ENCODE measurements around the gene HNRNPA1. TPM values are rescaled to one million over a fixed set of nuclear protein-coding genes. Genes with fewer than 3 reads are reported as not detected.

HNRNPA1 gene
- total and polyA plus RNA-seq, 9 of the 15 experiments (the other 6 are each of a cell fraction or from before 2014, with no cell fraction given), result 1,166 to 2,703 (median 1,815) TPM

DNA sequence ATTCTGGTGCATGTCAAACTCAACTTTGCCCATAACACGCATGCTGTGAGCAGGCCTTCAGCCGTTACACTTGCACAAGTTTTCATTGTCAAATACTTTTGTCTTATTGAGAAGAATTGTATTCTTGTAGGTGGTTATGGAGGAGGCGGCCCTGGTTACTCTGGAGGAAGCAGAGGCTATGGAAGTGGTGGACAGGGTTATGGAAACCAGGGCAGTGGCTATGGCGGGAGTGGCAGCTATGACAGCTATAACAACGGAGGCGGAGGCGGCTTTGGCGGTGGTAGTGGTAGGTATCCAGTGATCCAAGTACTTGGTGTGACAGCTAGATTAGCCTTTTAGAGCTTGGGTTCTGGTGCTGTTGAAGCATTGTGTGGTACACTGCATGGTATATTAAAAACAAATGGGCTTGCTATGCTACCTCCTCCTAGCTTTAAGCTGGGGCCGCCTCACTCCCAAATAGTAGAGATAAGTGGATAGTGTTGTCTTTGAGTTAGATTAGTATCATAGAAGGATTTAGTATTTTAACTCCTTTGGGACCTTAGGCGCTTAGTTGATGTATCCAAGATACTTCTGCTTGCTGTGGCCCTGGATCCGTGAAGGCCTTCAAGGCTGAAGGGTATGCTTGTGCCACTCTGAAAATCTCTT lies 2.5 kb downstream of the HNRNPA1 start:
- in situ Hi-C loops (cut with MboI), result no loop called here
- H3K4me2 ChIP-seq (ENCODE audit: insufficient read depth, low read length), result peak overlapping the region; percentile 100
- H3K27me3 ChIP-seq (ENCODE audit: control insufficient read depth in 2 of 2, insufficient read depth in 2 of 2, low read length in 2 of 2), result no peaks in the 10 kb centered on the region
- H2AFZ ChIP-seq (ENCODE audit: low read depth, low read length), result no peak overlapping the region
- H3K4me3 ChIP-seq, result peak overlapping the region; percentile 71
- peaks cover 86% of the 10 kb centered on the region for H3K36me3 ChIP-seq (ENCODE audit: control insufficient read depth, insufficient read depth, low read length)
- POLR2A ChIA-PET, result interaction anchor here (0.6 to 5.3 kb wide), 12 partner anchors 11 to 155 kb away, joined by 3 to 110 read pairs (median 5); partner anchors contain the start of gene COPZ1
- peaks cover 65% of the 10 kb centered on the region for H4K20me1 ChIP-seq (replicated peaks; ENCODE audit: control insufficient read depth, insufficient read depth, low read length)
- H3K9me1 ChIP-seq (ENCODE audit: control insufficient read depth, insufficient read depth, low read length), result no peaks in the 10 kb centered on the region
- peaks cover 95% of the 10 kb centered on the region for H3K79me2 ChIP-seq (ENCODE audit: control insufficient read depth, insufficient read depth, low read length)
- H3K4me1 ChIP-seq (replicated peaks in 1 of 2; ENCODE audit: control insufficient read depth in 2 of 2, insufficient read depth in 2 of 2, low read length in 2 of 2), result peaks cover 4 to 22% of the 10 kb centered on the region in 2 experiments; a peak in 3 of 5 replicates
- no peaks in the 10 kb centered on the region for H3K9me3 ChIP-seq (replicated peaks; ENCODE audit: control insufficient read depth, insufficient read depth, low read depth, low read length)
- peak overlapping the region; percentile 99 for H3K27ac ChIP-seq (ENCODE audit: extremely low read depth, low read depth, low read length)
- WGBS (ENCODE audit: insufficient coverage, low coverage, missing lambda C conversion rate), result under 1% methylated on average over 11 of the region's 11 CpGs
- peak overlapping the region; percentile 86 to 100 for H3K9ac ChIP-seq (ENCODE audit: insufficient read depth in 1 of 2, low read depth in 2 of 2, low read length in 2 of 2)
- BruUV-seq (replicated peaks), result no TSS peak
- DNase-seq (ENCODE audit: extremely low read depth in 1 of 4, low spot score in 3 of 4), result peak in 2 of 4 experiments; percentile 8 to 61
- no peak for ATAC-seq
- intact Hi-C loops (cut with micrococcal nuclease), result no loop called here
- no peak for FAIRE-seq
- CTCF ChIA-PET (ENCODE audit: low intra/inter-chr PET ratio), result no interaction called here
- TF ChIP-seq EHMT2 (IDR thresholded peaks at IDR 0.05) (no peak), ZNF584 (CRISPR knock-in tag; IDR thresholded peaks at IDR 0.05; ENCODE audit: low read depth) (no peak), CAMTA2 (CRISPR knock-in tag; conservative IDR thresholded peaks at IDR 0.05) (no peak), CHD4 (IDR thresholded peaks at IDR 0.05; ENCODE audit: insufficient read depth, insufficient replicate concordance, low read depth, low read length, poor library complexity, severe bottlenecking) (no peak), HDAC2 (IDR thresholded peaks at IDR 0.05) (no peak), SIN3A (IDR thresholded peaks at IDR 0.05; ENCODE audit: borderline replicate concordance in 2 of 2, control insufficient read depth in 1 of 2, low read depth in 2 of 2, low read length in 2 of 2) (peak in 1 of 2 experiments; percentile 64; a peak in 1 of 4 replicates), MTA3 (IDR thresholded peaks at IDR 0.05; ENCODE audit: borderline replicate concordance) (no peak), TARDBP (IDR thresholded peaks at IDR 0.05) (no peak), NKRF (IDR thresholded peaks at IDR 0.05; ENCODE audit: borderline replicate concordance) (0 out of 2 replicates have a peak, but pooled peaks have one; percentile 41), IRF9 (tag; IDR thresholded peaks at IDR 0.05) (no peak), XRCC4 (IDR thresholded peaks at IDR 0.05; ENCODE audit: extremely low read depth, insufficient read depth, insufficient read length) (no peak), ZNF263 (CRISPR knock-in tag; IDR thresholded peaks at IDR 0.05; ENCODE audit: borderline replicate concordance) (no peak), MCM7 (IDR thresholded peaks at IDR 0.05) (no peak), DDX20 (tag; IDR thresholded peaks at IDR 0.05; ENCODE audit: low read depth) (no peak), GATAD2A (IDR thresholded peaks at IDR 0.05) (no peak)
- TF ChIP-seq, protein P1, sequence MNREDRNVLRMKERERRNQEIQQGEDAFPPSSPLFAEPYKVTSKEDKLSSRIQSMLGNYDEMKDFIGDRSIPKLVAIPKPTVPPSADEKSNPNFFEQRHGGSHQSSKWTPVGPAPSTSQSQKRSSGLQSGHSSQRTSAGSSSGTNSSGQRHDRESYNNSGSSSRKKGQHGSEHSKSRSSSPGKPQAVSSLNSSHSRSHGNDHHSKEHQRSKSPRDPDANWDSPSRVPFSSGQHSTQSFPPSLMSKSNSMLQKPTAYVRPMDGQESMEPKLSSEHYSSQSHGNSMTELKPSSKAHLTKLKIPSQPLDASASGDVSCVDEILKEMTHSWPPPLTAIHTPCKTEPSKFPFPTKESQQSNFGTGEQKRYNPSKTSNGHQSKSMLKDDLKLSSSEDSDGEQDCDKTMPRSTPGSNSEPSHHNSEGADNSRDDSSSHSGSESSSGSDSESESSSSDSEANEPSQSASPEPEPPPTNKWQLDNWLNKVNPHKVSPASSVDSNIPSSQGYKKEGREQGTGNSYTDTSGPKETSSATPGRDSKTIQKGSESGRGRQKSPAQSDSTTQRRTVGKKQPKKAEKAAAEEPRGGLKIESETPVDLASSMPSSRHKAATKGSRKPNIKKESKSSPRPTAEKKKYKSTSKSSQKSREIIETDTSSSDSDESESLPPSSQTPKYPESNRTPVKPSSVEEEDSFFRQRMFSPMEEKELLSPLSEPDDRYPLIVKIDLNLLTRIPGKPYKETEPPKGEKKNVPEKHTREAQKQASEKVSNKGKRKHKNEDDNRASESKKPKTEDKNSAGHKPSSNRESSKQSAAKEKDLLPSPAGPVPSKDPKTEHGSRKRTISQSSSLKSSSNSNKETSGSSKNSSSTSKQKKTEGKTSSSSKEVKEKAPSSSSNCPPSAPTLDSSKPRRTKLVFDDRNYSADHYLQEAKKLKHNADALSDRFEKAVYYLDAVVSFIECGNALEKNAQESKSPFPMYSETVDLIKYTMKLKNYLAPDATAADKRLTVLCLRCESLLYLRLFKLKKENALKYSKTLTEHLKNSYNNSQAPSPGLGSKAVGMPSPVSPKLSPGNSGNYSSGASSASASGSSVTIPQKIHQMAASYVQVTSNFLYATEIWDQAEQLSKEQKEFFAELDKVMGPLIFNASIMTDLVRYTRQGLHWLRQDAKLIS (CRISPR knock-in tag; IDR thresholded peaks at IDR 0.05), result peak; percentile 63; the same call in 1 of the 2 replicates

All from K562 (cell line).